Endothelial cell of umbilical vein (primary cell): ENCODE results near the gene KHNYN.

Source experiments
- JUN ChIP-seq: IDR thresholded peaks from 2 replicates; pipeline ENCODE4 v1.6.1; 2011; ENCODE audit warnings: borderline replicate concordance, low read depth; ENCODE audit not compliant: insufficient read length, insufficient read depth
- MYC ChIP-seq: IDR thresholded peaks from one replicate; pipeline ENCODE4 v1.6.1; 2011; ENCODE audit warnings: mild to moderate bottlenecking, low read depth, low read length
- POLR2AphosphoS5 ChIP-seq: IDR thresholded peaks from 2 replicates; pipeline ENCODE4 v1.6.1; 2012; ENCODE audit warnings: low read depth, mild to moderate bottlenecking, control low read depth, low read length, moderate library complexity; ENCODE audit not compliant: insufficient read depth
- TF ChIP-seq, protein P1 (sequence below), 2 donors: IDR thresholded peaks; 1 replicate in 1 of 2; 2 replicates in 1 of 2; pipeline ENCODE4 v1.5.1; 2011; ENCODE audit warnings: low read length in 2 of 2, mild to moderate bottlenecking in 2 of 2, moderate library complexity in 2 of 2, control low read depth in 1 of 2, inconsistent platforms in 1 of 2, low read depth in 1 of 2; ENCODE audit not compliant: insufficient read depth in 1 of 2; ENCODE audit errors: extremely low read depth in 1 of 2

DNA sequence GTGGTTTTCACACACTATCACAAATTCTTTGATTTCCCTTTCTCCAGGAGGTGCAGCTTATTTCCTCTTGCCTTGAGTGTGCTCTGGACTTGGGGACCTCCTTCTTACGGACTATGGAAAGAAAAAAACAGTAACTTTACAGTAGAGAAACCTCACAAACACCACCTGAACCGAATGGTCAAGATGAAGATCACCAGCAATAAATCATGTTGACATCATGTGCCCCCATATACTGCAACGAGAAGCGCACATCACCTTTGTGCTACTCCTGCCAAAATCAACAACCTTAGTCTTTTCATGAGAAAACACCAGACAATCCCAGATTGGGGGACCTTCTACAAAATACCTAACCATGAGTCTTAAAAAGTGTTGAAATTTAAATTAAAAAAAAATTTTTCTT is 44.2 kb upstream of the KHNYN start:
- no peak for TF ChIP-seq MYC
- TF ChIP-seq, protein P1, sequence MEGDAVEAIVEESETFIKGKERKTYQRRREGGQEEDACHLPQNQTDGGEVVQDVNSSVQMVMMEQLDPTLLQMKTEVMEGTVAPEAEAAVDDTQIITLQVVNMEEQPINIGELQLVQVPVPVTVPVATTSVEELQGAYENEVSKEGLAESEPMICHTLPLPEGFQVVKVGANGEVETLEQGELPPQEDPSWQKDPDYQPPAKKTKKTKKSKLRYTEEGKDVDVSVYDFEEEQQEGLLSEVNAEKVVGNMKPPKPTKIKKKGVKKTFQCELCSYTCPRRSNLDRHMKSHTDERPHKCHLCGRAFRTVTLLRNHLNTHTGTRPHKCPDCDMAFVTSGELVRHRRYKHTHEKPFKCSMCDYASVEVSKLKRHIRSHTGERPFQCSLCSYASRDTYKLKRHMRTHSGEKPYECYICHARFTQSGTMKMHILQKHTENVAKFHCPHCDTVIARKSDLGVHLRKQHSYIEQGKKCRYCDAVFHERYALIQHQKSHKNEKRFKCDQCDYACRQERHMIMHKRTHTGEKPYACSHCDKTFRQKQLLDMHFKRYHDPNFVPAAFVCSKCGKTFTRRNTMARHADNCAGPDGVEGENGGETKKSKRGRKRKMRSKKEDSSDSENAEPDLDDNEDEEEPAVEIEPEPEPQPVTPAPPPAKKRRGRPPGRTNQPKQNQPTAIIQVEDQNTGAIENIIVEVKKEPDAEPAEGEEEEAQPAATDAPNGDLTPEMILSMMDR (IDR thresholded peaks at IDR 0.05; ENCODE audit: extremely low read depth in 1 of 2, insufficient read depth in 1 of 2, low read depth in 1 of 2, low read length in 2 of 2): no peak
- no peak for TF ChIP-seq JUN
- no peak for TF ChIP-seq POLR2AphosphoS5
